ENCODE results near the gene JADE1.
A peak's percentile ranks its signal among the peaks of the same experiment; 100 is the strongest.

Gene JADE1

DNA sequence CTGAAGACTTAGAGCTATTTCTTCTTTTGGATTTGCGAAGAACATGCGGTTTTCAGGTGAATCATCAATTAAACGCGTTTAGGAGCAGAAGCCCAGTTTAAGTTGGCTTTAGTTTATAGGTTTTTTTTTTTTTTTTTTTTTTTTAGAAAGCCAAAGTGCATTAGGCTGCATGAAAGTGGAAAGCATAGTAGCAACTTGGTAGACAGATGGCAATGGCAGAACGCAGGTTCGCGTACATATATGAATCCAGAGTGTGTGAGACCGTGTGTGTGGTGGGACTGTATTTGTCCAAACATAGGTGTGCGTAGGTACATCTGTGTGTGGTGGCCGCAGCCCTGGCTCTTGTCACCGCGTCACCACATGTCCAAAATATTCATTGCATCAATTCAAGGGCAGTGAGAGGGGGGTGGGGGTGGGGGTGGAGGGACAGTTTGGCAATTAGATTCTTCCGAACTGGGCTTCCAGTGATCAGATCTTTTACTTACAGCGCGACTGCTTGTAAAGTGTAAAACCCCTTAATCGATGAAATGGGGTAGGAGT lies 901 bp downstream of the JADE1 start:
- peak overlapping the region; percentile 81 for H3K4me3 ChIP-seq (replicated peaks; ENCODE audit: low read depth, low read length)
- TF ChIP-seq CTCF (IDR thresholded peaks at IDR 0.05; ENCODE audit: low read depth, low read length, missing control alignments) = no peak
- no peak for DNase-seq (ENCODE audit: extremely low read depth, low read depth)

DNA sequence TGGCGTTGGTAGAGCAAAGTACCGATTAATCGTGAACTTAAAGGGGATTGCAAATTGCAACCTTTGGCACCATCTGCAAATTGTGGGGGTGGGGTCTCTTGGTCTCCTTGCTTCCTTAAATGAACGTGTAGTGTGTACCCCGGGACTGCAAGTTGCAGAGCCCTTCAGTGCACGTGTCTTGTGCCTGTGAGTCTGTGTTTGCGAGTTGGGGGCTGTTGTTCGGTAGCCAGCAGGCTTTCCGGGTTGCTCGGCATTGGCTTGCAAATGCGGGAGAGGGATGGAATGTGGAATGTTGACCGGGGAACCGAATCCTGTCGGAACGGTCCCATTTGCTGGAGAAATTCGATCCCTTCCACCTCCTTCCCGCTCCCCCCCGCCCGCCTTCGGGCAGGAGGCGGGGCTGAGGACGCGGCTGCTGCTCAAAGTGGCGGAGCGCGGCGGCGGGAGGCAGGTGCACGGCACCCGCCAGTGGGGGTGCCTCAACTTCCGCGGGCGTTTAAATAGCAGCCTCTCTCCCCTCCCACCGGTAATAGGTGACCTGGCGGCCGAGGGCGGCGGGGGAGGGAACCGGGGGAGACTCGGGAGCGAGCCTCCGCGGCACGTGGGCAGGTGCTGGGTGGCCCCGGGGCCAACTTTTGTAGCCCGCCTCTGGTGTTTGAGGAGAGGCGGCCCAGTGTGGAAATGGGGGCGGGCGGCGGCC lies 1.5 kb downstream of the JADE1 start:
- TF ChIP-seq CTCF (IDR thresholded peaks at IDR 0.05; ENCODE audit: low read depth, low read length, missing control alignments) = no peak
- peak; percentile 63 for DNase-seq (ENCODE audit: extremely low read depth, low read depth)
- peak overlapping the region; percentile 81 for H3K4me3 ChIP-seq (replicated peaks; ENCODE audit: low read depth, low read length)

GRCh38 chr4:128811571-128812441 lies 2.3 kb downstream of the JADE1 start:
- TF ChIP-seq CTCF (IDR thresholded peaks at IDR 0.05; ENCODE audit: low read depth, low read length, missing control alignments) = no peak
- peak overlapping the region; percentile 81 for H3K4me3 ChIP-seq (replicated peaks; ENCODE audit: low read depth, low read length)
- DNase-seq (ENCODE audit: extremely low read depth, low read depth) = peak; percentile 33

DNA sequence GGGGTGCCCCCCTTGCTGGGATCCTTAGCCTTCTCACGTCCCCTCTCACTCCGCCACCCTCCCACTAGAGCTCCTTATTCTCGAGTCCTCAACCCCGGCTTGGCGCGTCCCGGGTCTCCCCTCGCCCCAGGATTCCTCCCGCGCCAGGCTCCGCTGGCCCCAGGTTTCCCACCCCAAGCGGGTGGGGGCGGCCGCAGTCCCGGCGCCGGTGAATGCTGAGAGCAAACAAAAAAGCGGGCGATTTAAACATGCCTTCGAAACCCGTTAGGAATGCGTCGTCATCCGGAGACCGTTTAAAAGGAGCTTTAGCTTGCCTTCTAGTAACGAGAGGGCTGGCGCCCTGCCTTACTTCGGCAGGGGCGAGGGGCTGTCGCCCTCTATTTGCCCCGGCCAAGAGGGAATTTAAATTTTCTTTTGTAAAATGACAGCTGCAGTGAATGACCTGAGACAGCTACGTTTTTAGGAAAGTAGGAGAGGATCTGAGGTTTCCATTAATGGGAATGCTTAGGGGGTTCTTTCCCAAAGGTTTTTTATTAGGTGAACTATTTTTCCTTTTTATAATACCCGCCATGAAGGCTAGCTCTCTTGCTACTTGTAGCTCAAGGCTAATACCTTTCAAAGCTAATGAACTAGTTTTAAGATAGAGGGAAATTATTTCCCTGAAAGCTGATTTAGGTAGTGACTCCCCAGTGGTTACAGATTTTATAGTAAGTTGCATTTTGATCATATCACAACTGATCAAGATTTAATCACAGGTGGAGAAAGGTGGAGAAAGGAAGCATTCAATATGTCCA lies 3.1 kb downstream of the JADE1 start:
- DNase-seq (ENCODE audit: extremely low read depth, low read depth) = peak; percentile 17
- no peak for TF ChIP-seq CTCF (IDR thresholded peaks at IDR 0.05; ENCODE audit: low read depth, low read length, missing control alignments)
- H3K4me3 ChIP-seq (replicated peaks; ENCODE audit: low read depth, low read length) = peak overlapping the region; percentile 81

DNA sequence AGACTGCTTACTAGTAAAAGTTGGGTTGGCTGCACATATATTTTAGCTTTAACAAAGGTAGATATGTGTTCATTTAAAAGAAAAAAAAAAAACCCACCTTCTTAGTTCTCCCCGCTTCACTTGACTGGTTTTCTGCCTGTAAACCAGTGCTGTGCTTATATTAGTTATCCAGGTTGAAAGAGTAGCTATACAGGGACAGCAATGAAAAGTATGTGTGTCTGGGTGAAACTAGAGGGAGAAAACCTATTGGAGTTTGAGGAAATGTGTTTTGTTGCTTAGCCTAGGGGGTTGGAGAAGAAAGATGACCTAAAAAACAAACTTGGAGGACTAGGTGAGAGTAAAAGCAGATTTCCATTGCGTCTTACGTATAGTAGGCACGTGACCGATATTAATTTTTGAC lies 4.5 kb downstream of the JADE1 start:
- no peak for TF ChIP-seq CTCF (IDR thresholded peaks at IDR 0.05; ENCODE audit: low read depth, low read length, missing control alignments)
- no peak for DNase-seq (ENCODE audit: extremely low read depth, low read depth)
- H3K4me3 ChIP-seq (replicated peaks; ENCODE audit: low read depth, low read length) = no peak overlapping the region

DNA sequence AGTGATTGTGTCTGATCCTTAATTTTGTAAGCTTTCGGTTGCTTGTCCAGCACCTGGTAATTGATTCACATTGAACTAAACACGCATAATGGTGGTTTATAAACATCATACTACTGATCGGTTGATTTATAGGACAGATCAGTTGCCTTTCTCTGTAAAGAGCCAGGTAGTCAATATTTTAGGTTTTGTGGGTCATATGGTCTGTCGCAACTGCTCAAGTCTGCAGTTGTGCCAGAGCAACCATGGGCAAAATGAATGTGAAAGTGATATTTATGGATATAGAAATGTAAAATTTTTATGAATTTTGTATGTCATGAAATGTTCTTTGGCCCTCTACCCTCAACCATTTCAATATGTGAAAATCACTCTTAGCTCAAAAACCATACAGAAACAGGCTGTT lies 8.9 kb downstream of the JADE1 start:
- DNase-seq (ENCODE audit: extremely low read depth, low read depth) = no peak
- no peak overlapping the region for H3K4me3 ChIP-seq (replicated peaks; ENCODE audit: low read depth, low read length)
- no peak for TF ChIP-seq CTCF (IDR thresholded peaks at IDR 0.05; ENCODE audit: low read depth, low read length, missing control alignments)
